OCI-M2 (cell line): ENCODE results near the gene FAM13A.
"Not testable (repeated sequence)": the region's sequence is repeated elsewhere in the genome, so short reads cannot be mapped to it uniquely, and the experiment has no call there.

Experiments
- DNase-seq: peaks from one replicate; lab custom pipeline; 2025; ENCODE audit not compliant: unreplicated experiment; lab: John Stamatoyannopoulos, UW

FAM13A gene

GRCh38 chr4:89056953-89057398 lies at the start of gene FAM13A:
FAM13A (minus strand) TSS chr4:89057185; CDS start chr4:89056964, 221 bp downstream.
- DNase-seq, result peak; percentile 41

DNA sequence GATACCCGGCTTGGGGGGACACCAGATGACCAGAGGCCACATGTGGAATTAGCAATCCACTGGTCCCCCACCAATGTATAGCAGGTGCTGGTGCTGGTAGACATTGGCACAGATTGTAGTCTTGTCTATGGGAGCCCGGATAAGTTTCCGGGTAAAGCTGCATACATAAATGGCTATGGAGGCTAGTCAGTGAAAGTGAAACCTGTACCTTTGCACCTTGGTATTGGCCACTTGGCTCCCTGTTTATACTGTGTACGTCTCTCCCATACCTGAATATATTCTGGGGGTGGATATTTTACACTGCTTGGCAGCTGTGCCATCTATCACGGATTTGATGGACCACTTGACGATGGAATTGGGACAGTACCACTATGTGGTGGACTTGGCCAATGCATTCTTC lies 48.7 kb upstream of the FAM13A start:
- no peak for DNase-seq

DNA sequence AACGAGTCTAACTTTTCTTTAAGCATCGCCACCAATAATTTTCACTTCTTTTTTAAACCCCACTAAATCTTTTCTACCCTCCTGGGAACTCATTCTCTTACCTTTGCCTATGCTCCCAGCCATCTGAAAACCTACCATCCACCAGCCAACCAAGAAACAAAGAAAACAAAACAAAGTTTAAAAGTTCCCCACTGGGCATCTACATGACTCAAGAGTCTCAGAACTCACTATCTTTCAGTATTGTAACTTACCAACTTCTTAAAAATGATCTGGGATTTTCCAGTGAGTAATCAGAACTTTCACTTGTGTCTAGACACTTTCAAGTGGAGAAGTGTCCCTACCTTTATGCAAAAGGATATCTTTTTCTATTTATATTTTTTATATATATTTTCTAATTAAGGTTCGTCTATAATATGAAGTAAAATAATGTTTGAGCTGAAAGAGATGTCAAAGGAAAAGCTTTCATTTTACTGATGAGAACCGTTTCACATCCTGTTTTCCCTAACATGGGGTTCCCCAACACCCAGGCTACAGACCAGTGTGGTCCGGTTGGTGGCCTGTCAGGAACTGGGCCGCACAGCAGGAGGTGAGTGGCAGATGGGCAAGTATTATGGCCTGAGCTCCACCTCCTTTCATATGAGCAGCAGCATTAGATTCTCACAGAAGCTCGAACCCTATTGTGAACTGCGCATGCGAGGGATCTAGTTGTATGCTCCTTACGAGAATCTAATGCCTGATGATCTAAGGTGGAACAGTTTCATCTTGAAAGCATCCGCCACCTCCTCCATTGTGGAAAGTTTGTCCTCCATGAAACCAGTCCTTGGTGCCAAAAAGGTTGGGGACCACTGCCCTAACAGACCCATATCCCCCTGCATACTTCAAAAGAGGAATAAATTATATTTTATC lies 44.5 kb upstream of the FAM13A start:
- DNase-seq, result no peak

DNA sequence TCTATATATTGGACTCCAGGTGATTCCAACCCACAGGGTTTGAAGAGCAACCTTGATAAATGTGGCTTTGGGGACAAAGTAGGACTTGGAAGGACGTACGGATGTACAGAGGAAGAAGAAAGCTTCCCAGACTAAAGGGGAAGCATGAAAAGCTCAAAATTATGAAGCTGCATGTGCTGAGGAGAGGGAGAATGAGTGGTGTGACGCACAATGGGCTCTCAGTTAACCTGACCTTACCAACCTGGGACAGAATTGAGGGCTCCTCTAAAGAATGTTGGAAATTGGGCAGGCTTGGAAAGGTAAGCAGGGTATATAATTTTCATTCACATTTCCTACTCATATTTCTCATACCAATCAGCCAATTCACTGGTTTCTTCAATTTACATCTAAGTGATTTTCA lies 43.9 kb upstream of the FAM13A start:
- DNase-seq, result no peak

- DNase-seq, result no peak
Measured at GRCh38 chr4:89099471-89099870, 42.5 kb upstream of the FAM13A start.

- DNase-seq, result no peak
Measured at GRCh38 chr4:89099034-89099433, 42.0 kb upstream of the FAM13A start.

DNA sequence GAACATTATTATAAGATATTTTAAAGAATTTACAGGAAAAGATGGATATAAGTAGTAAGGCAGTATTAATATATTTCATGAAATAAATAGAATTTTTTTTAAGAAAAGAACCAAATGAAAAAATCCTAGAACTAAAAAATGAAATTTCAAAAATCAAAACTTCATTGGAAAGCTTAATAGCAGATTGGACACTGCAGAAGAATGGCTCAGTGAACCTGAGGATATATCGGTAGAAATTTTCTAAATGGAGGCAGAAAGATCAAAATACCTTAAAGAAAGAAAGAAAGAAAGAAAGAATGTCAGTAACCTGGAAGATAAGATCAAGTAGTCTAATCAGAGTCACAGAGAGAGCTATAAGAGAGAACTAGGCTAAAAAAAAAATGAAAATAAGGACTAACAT lies 21.3 kb upstream of the FAM13A start:
- no peak for DNase-seq

GRCh38 chr4:89077761-89078160 lies 20.8 kb upstream of the FAM13A start:
- DNase-seq, result no peak

GRCh38 chr4:89072921-89073320 lies 15.9 kb upstream of the FAM13A start:
- DNase-seq, result no peak

GRCh38 chr4:89071311-89071710 lies 14.3 kb upstream of the FAM13A start:
- DNase-seq, result no peak

DNA sequence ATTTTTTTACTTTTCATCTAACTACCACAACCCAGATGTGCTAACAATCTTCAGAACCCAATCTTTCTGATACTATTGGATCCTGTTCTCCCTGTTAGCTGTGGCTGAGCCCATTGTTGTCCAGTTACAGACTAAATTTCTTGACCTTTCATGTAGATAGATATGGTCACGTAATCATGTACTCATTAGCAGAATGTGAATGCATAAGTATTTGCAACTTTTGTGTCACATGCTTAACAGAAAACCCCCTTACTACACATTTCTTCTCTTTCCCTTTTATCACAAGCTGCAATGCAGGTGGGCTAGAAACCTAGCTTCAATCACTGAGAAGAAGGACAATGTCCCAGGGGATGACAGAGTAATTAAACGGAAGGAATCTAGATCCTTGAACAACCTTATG lies 13.1 kb upstream of the FAM13A start:
- no peak for DNase-seq

GRCh38 chr4:89069481-89069880 lies 12.5 kb upstream of the FAM13A start:
- DNase-seq, result no peak

GRCh38 chr4:89067417-89067816 lies 10.4 kb upstream of the FAM13A start:
- DNase-seq, result no peak

- DNase-seq, result no peak
Measured at GRCh38 chr4:89064848-89065247, 7.9 kb upstream of the FAM13A start.

DNA sequence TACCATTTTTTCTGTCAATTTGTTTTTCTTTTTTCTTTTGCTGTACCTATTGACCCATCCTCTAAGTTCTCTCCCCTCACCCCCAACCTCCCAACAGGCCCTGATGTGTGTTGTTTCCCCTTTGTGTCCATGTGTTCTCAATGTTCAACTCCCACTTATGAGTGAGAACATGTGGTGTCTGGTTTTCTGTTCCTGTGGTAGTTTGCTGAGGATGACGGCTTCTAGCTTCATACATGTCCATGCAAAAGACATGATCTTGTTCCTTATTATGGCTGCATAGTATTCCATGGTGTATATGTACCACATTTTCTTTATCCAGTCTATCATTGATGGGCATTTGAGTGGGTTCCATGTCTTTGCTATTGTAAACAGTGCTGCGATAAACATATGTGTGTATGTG lies 859 bp upstream of the FAM13A start:
- DNase-seq, result not testable (repeated sequence)

DNA sequence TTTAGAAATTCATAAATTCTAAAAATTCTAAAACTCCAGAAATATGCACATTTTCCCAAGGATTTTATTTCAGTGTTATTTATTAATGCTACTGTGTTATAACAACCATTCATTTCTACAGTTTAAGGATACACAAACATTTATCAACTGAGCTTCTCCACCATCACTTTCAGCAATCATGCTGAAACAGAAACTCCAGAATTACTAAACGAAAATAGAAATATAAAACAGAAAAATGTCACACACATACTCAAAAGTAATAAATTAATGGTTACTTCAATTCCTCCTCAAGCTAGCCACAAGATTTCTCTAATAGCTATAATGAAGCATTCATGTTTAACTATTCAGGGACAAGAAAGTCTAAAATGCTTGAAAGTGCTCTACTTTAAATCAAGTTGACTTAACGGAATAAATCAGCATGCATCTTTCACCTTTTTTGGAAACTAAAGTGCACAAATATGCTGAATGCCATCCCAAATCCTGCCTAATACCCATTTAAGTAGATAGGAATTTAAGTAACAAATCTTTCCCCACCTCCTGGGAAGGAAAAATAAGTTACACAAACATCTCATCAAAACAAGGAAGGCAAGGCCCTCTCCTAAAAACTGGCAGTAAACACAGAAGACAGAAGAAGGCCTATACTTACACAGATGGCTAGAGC lies 563 bp downstream of the FAM13A start:
- DNase-seq, result no peak

- no peak for DNase-seq
Measured at GRCh38 chr4:89055157-89056080, 1.6 kb downstream of the FAM13A start.

GRCh38 chr4:89054627-89055026 lies 2.4 kb downstream of the FAM13A start:
- DNase-seq, result no peak

GRCh38 chr4:89049853-89050252 lies 7.1 kb downstream of the FAM13A start:
- no peak for DNase-seq

- no peak for DNase-seq
Measured at GRCh38 chr4:89048906-89049601, 7.9 kb downstream of the FAM13A start.
